ENCODE data around the gene MEGF10. TPM values are rescaled to one million over a fixed set of nuclear protein-coding genes. Genes with fewer than 3 reads are reported as not detected.

Gene MEGF10
- total RNA-seq, 1 experiment from 2014 or later = not detected

- Histone ChIP-seq H3K36me3 (ENCODE audit: control insufficient read depth, insufficient read depth, low read length) (no peaks in the 10 kb centered on the region), H3K4me1 (no peaks in the 10 kb centered on the region), H3K4me3 (ENCODE audit: low read depth, low read length) (no peak overlapping the region), H3K9me3 (no peaks in the 10 kb centered on the region), H3K27me3 (replicated peaks; ENCODE audit: control insufficient read depth, insufficient read depth, low read length) (no peaks in the 10 kb centered on the region)
- H3K4me1 Mint-ChIP-seq (ENCODE audit: low read depth, unreplicated experiment) = no peaks in the 10 kb centered on the region
- no TSS peak for BruUV-seq (replicated peaks)
- no peaks in the 10 kb centered on the region for H3K36me3 Mint-ChIP-seq (ENCODE audit: insufficient read depth, unreplicated experiment)
- H3K27ac Mint-ChIP-seq (ENCODE audit: unreplicated experiment) = no peak overlapping the region
- no peaks in the 10 kb centered on the region for H3K9me3 Mint-ChIP-seq (ENCODE audit: unreplicated experiment)
- no peak overlapping the region for H3K4me3 Mint-ChIP-seq (ENCODE audit: unreplicated experiment)
- no peak for TF ChIP-seq CTCF (IDR thresholded peaks at IDR 0.05; ENCODE audit: insufficient read depth in 1 of 2, low read depth in 1 of 2, low read length in 1 of 2, severe bottlenecking in 1 of 2, unreplicated experiment in 1 of 2)
- POLR2A ChIA-PET = no interaction called here
- DNase-seq = no peak
- CTCF ChIA-PET = no interaction called here
- intact Hi-C loops (cut with micrococcal nuclease; ENCODE audit: unreplicated experiment) = loop anchor here (5.0 kb wide), 1 partner anchor 42 kb away; no protein-coding TSS in a partner anchor
- peaks cover 8% of the 10 kb centered on the region for H3K27me3 Mint-ChIP-seq (ENCODE audit: insufficient read depth, unreplicated experiment)
These were observed 34.2 kb downstream of the MEGF10 start for GRCh38 chr5:127324756-127325155.

- Mint-ChIP-seq H3K27ac (ENCODE audit: unreplicated experiment) (no peak overlapping the region), H3K4me1 (ENCODE audit: low read depth, unreplicated experiment) (no peaks in the 10 kb centered on the region), H3K9me3 (ENCODE audit: unreplicated experiment) (no peaks in the 10 kb centered on the region), H3K36me3 (ENCODE audit: insufficient read depth, unreplicated experiment) (no peaks in the 10 kb centered on the region), H3K27me3 (ENCODE audit: insufficient read depth, unreplicated experiment) (peaks cover 13% of the 10 kb centered on the region), H3K4me3 (ENCODE audit: unreplicated experiment) (no peak overlapping the region)
- ChIA-PET CTCF (no interaction called here), POLR2A (no interaction called here)
- Histone ChIP-seq H3K36me3 (ENCODE audit: control insufficient read depth, insufficient read depth, low read length) (no peaks in the 10 kb centered on the region), H3K9me3 (no peaks in the 10 kb centered on the region), H3K27me3 (replicated peaks; ENCODE audit: control insufficient read depth, insufficient read depth, low read length) (no peaks in the 10 kb centered on the region; the same call in 1 of the 2 replicates), H3K4me1 (no peaks in the 10 kb centered on the region), H3K4me3 (ENCODE audit: low read depth, low read length) (no peak overlapping the region)
- intact Hi-C loops (cut with micrococcal nuclease; ENCODE audit: unreplicated experiment) = no loop called here
- peak; percentile 13 to 35 for TF ChIP-seq CTCF (IDR thresholded peaks at IDR 0.05; ENCODE audit: insufficient read depth in 1 of 2, low read depth in 1 of 2, low read length in 1 of 2, severe bottlenecking in 1 of 2, unreplicated experiment in 1 of 2)
- DNase-seq = no peak
- no TSS peak for BruUV-seq (replicated peaks)
These were observed 35.8 kb downstream of the MEGF10 start for GRCh38 chr5:127326431-127326830.

- intact Hi-C loops (cut with micrococcal nuclease; ENCODE audit: unreplicated experiment) = no loop called here
- Mint-ChIP-seq H3K4me1 (ENCODE audit: low read depth, unreplicated experiment) (no peaks in the 10 kb centered on the region), H3K27ac (ENCODE audit: unreplicated experiment) (no peak overlapping the region), H3K9me3 (ENCODE audit: unreplicated experiment) (no peaks in the 10 kb centered on the region), H3K4me3 (ENCODE audit: unreplicated experiment) (no peak overlapping the region), H3K27me3 (ENCODE audit: insufficient read depth, unreplicated experiment) (peaks cover 12% of the 10 kb centered on the region), H3K36me3 (ENCODE audit: insufficient read depth, unreplicated experiment) (no peaks in the 10 kb centered on the region)
- Histone ChIP-seq H3K9me3 (no peaks in the 10 kb centered on the region), H3K4me3 (ENCODE audit: low read depth, low read length) (no peak overlapping the region), H3K4me1 (no peaks in the 10 kb centered on the region), H3K27me3 (replicated peaks; ENCODE audit: control insufficient read depth, insufficient read depth, low read length) (no peaks in the 10 kb centered on the region; the same call in none of the 2 replicates), H3K36me3 (ENCODE audit: control insufficient read depth, insufficient read depth, low read length) (no peaks in the 10 kb centered on the region)
- POLR2A ChIA-PET = no interaction called here
- BruUV-seq (replicated peaks) = no TSS peak
- no peak for DNase-seq
- CTCF ChIA-PET = no interaction called here
- no peak for TF ChIP-seq CTCF (IDR thresholded peaks at IDR 0.05; ENCODE audit: insufficient read depth in 1 of 2, low read depth in 1 of 2, low read length in 1 of 2, severe bottlenecking in 1 of 2, unreplicated experiment in 1 of 2)
These were observed 36.6 kb downstream of the MEGF10 start for GRCh38 chr5:127326976-127327755.

All from Caco-2 (cell line).